HG02610 (cell line): ENCODE data around the gene PHC2.

Experiments
- ATAC-seq: cut with Tn5 transposase; IDR thresholded peaks from one replicate; pipeline ENCODE4 v1.9.1; 2021; ENCODE audit warnings: mild to moderate bottlenecking, moderate library complexity; ENCODE audit not compliant: unreplicated experiment

Gene PHC2

GRCh38 chr1:33373606-33374005, 57.3 kb downstream of the PHC2 start:
- no peak for ATAC-seq

- ATAC-seq = no peak
These were observed 58.2 kb downstream of the PHC2 start for GRCh38 chr1:33372677-33373076.

GRCh38 chr1:33372162-33372561, 58.7 kb downstream of the PHC2 start:
- ATAC-seq = no peak

- no peak for ATAC-seq
These were observed 59.6 kb downstream of the PHC2 start for GRCh38 chr1:33371334-33371733.

- ATAC-seq = no peak
These were observed 60.1 kb downstream of the PHC2 start for GRCh38 chr1:33370827-33371226.

- no peak for ATAC-seq
These were observed 60.6 kb downstream of the PHC2 start for GRCh38 chr1:33370301-33370700.

GRCh38 chr1:33369764-33370163, 61.1 kb downstream of the PHC2 start:
- ATAC-seq = no peak

- ATAC-seq = no peak
These were observed 61.8 kb downstream of the PHC2 start for GRCh38 chr1:33369081-33369480.

GRCh38 chr1:33368431-33368830, 62.5 kb downstream of the PHC2 start:
- ATAC-seq = no peak

GRCh38 chr1:33367485-33368405, 63.1 kb downstream of the PHC2 start:
- peak; percentile 56 for ATAC-seq

- no peak for ATAC-seq
These were observed 64.0 kb downstream of the PHC2 start for GRCh38 chr1:33366762-33367484.

GRCh38 chr1:33365560-33365997, 65.3 kb downstream of the PHC2 start:
- no peak for ATAC-seq

- ATAC-seq = no peak
These were observed 66.4 kb downstream of the PHC2 start for GRCh38 chr1:33364565-33364918.

- no peak for ATAC-seq
These were observed 67.4 kb downstream of the PHC2 start for GRCh38 chr1:33363470-33363861.

- ATAC-seq = no peak
These were observed 67.9 kb downstream of the PHC2 start for GRCh38 chr1:33363021-33363420.

GRCh38 chr1:33361532-33362235, 69.2 kb downstream of the PHC2 start:
- peak; percentile 51 for ATAC-seq

GRCh38 chr1:33360367-33360766, 70.5 kb downstream of the PHC2 start:
- ATAC-seq = no peak

GRCh38 chr1:33359931-33360330, 71.0 kb downstream of the PHC2 start:
- ATAC-seq = no peak

GRCh38 chr1:33358795-33359503, 71.9 kb downstream of the PHC2 start:
- ATAC-seq = no peak

- no peak for ATAC-seq
These were observed 72.6 kb downstream of the PHC2 start for GRCh38 chr1:33358114-33358794.
